Natural killer cell (primary cell): ENCODE results near the gene LAMTOR5. TPM values are rescaled to one million over a fixed set of nuclear protein-coding genes. Genes with fewer than 3 reads are reported as not detected.

ENCODE experiments used
- ATAC-seq, 3 donors: fragments of 150-1000 bp in 2 of 3; fragments of 200-7000 bp in 1 of 3; cut with Tn5 transposase; 1 replicate in 1 of 3; 2 replicates in 2 of 3; pipeline ENCODE4 v1.10.0; 2021; ENCODE audit warnings: mild to moderate bottlenecking in 2 of 3, moderate library complexity in 2 of 3
- DNase-seq, 2 donors: peaks; one replicate each; pipeline versions ENCODE4 v3.0.0 to v3.0.0-alpha.2; 2013 to 2021; ENCODE audit warnings: mixed read lengths in 1 of 2
- H3K27ac ChIP-seq: one replicate; pipeline ENCODE4 v1.5.1; 2013; ENCODE audit warnings: mild to moderate bottlenecking, low read length
- H3K27me3 ChIP-seq: one replicate; pipeline ENCODE4 v1.6.1; 2013; ENCODE audit warnings: low read length; ENCODE audit not compliant: control insufficient read depth, insufficient read depth
- H3K36me3 ChIP-seq: one replicate; pipeline ENCODE4 v1.6.1; 2013; ENCODE audit warnings: low read length; ENCODE audit not compliant: control insufficient read depth, insufficient read depth
- H3K4me1 ChIP-seq: one replicate; pipeline ENCODE4 v1.6.1; 2013; ENCODE audit warnings: low read length; ENCODE audit not compliant: control insufficient read depth, insufficient read depth
- H3K4me3 ChIP-seq: one replicate; pipeline ENCODE4 v1.5.1; 2013; ENCODE audit warnings: low read length
- H3K9me3 ChIP-seq: one replicate; pipeline ENCODE4 v1.6.1; 2013; ENCODE audit warnings: low read length; ENCODE audit not compliant: control insufficient read depth, insufficient read depth
- H3K27ac Mint-ChIP-seq, 2 donors: one replicate each; pipeline ENCODE4 v1.8.0; 2022; ENCODE audit warnings: mild to moderate bottlenecking in 2 of 2, mixed read lengths in 2 of 2, moderate library complexity in 1 of 2
- H3K27me3 Mint-ChIP-seq, 2 donors: one replicate each; pipeline ENCODE4 v1.8.0; 2022; ENCODE audit warnings: low read depth in 2 of 2, mixed read lengths in 2 of 2
- H3K36me3 Mint-ChIP-seq: one replicate; pipeline ENCODE4 v1.8.0; 2022; ENCODE audit warnings: mixed read lengths
- H3K4me1 Mint-ChIP-seq, 2 donors: one replicate each; pipeline ENCODE4 v1.8.0; 2022; ENCODE audit warnings: mixed read lengths in 2 of 2
- H3K4me3 Mint-ChIP-seq: one replicate; pipeline ENCODE4 v1.8.0; 2022; ENCODE audit warnings: mild to moderate bottlenecking, moderate library complexity, mixed read lengths
- H3K9me3 Mint-ChIP-seq, 2 donors: one replicate each; pipeline ENCODE4 v1.8.0; 2022; ENCODE audit warnings: mixed read lengths in 2 of 2
- WGBS: methylation state at CpG from one replicate; pipeline ENCODE4 v1.1.7; 2013; ENCODE audit warnings: missing lambda C conversion rate; ENCODE audit not compliant: insufficient coverage; 5-methylcytosine and 5-hydroxymethylcytosine counted together
- intact Hi-C: fragments of 100-400 bp; cut with micrococcal nuclease; formaldehyde crosslinking; loops from one replicate; pipeline ENCODE4 v1.14.2; 2022
- total RNA-seq, 4 donors: library from RNA; stranded (reverse); fragments of 120-200 nt in 1 of 4; gene quantifications; one replicate each; pipeline versions ENCODE4 v1.2.3 to v1.2.4, GENCODE V29; 2013 to 2022
- TF ChIP-seq, protein P1 (sequence below): fragments of 200-600 bp; IDR thresholded peaks from one replicate; pipeline ENCODE4 v1.8.0; 2022; ENCODE audit warnings: antibody characterized with exemption

Gene LAMTOR5
- total RNA-seq, 3 donors from 2014 or later (not counting 1 experiment from before 2014, with no cell fraction given), result 86.1 to 102 (median 90.4) TPM

- H3K4me1 ChIP-seq, result no peaks in the 10 kb centered on the region
Measured at GRCh38 chr1:110430901-110431300, 23.4 kb upstream of the LAMTOR5 start.

DNA sequence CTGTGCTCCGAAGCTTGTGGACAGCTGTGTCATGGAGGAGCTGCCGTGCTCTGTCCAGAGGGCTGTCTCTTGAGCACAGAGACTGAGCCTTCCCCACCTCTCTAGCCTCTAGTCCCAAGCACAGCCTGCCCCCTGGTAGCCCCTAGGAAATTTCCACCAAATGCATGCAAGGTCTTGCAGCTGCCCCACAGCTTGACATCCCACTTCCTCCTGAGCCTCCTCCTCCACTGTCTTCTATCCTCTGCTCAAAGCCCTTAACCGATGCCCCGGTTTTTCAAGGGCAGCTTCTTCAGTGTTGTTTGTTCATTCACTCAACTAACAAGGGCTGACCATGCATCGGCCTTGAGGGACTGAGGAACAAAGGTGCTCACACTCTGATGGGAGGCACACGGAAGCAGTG is 22.9 kb upstream of the LAMTOR5 start:
- no peak for DNase-seq
- WGBS, result 84% methylated on average over 6 of the region's 6 CpGs
- Mint-ChIP-seq H3K4me1 (peaks cover 0 to 3% of the 10 kb centered on the region in 2 donors), H3K27ac (no peak overlapping the region), H3K27me3 (peaks cover 17 to 18% of the 10 kb centered on the region in 2 donors), H3K4me3 (no peak overlapping the region), H3K9me3 (no peaks in the 10 kb centered on the region), H3K36me3 (no peaks in the 10 kb centered on the region)
- H3K36me3 ChIP-seq, result no peaks in the 10 kb centered on the region
- no peaks in the 10 kb centered on the region for H3K9me3 ChIP-seq
- no peaks in the 10 kb centered on the region for H3K27me3 ChIP-seq
- no peaks in the 10 kb centered on the region for H3K4me1 ChIP-seq
- H3K4me3 ChIP-seq, result no peak overlapping the region
- intact Hi-C loops, result no loop called here
- no peak for ATAC-seq
- TF ChIP-seq, protein P1, sequence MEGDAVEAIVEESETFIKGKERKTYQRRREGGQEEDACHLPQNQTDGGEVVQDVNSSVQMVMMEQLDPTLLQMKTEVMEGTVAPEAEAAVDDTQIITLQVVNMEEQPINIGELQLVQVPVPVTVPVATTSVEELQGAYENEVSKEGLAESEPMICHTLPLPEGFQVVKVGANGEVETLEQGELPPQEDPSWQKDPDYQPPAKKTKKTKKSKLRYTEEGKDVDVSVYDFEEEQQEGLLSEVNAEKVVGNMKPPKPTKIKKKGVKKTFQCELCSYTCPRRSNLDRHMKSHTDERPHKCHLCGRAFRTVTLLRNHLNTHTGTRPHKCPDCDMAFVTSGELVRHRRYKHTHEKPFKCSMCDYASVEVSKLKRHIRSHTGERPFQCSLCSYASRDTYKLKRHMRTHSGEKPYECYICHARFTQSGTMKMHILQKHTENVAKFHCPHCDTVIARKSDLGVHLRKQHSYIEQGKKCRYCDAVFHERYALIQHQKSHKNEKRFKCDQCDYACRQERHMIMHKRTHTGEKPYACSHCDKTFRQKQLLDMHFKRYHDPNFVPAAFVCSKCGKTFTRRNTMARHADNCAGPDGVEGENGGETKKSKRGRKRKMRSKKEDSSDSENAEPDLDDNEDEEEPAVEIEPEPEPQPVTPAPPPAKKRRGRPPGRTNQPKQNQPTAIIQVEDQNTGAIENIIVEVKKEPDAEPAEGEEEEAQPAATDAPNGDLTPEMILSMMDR, result no peak
- H3K27ac ChIP-seq, result no peak overlapping the region

More at GRCh38 chr1:110430901-110431300, 23.4 kb upstream of the LAMTOR5 start:
- intact Hi-C loops, result no loop called here
- DNase-seq, result no peak
- WGBS, result 78% methylated on average over 2 of the region's 4 CpGs
- no peaks in the 10 kb centered on the region for H3K27me3 ChIP-seq
- Mint-ChIP-seq H3K4me1 (peaks cover 0 to 3% of the 10 kb centered on the region in 2 donors), H3K4me3 (no peak overlapping the region), H3K36me3 (no peaks in the 10 kb centered on the region), H3K9me3 (no peaks in the 10 kb centered on the region), H3K27ac (no peak overlapping the region), H3K27me3 (peaks cover 13 to 17% of the 10 kb centered on the region in 2 donors)
- no peak overlapping the region for H3K4me3 ChIP-seq
- no peak for ATAC-seq
- no peak overlapping the region for H3K27ac ChIP-seq
- TF ChIP-seq, protein P1, result no peak
- no peaks in the 10 kb centered on the region for H3K9me3 ChIP-seq
- H3K36me3 ChIP-seq, result no peaks in the 10 kb centered on the region

- Mint-ChIP-seq H3K9me3 (no peaks in the 10 kb centered on the region), H3K36me3 (no peaks in the 10 kb centered on the region), H3K4me3 (no peak overlapping the region), H3K4me1 (peaks cover 0 to 3% of the 10 kb centered on the region in 2 donors), H3K27me3 (peaks cover 17 to 25% of the 10 kb centered on the region in 2 donors), H3K27ac (no peak overlapping the region)
- Histone ChIP-seq H3K4me1 (no peaks in the 10 kb centered on the region), H3K27ac (no peak overlapping the region), H3K4me3 (no peak overlapping the region), H3K36me3 (no peaks in the 10 kb centered on the region), H3K27me3 (no peaks in the 10 kb centered on the region), H3K9me3 (no peaks in the 10 kb centered on the region)
- intact Hi-C loops, result no loop called here
- TF ChIP-seq, protein P1, result no peak
- 74% methylated on average over 4 of the region's 4 CpGs for WGBS
- no peak for DNase-seq
- ATAC-seq, result no peak
Measured at GRCh38 chr1:110428946-110429345, 21.5 kb upstream of the LAMTOR5 start.

DNA sequence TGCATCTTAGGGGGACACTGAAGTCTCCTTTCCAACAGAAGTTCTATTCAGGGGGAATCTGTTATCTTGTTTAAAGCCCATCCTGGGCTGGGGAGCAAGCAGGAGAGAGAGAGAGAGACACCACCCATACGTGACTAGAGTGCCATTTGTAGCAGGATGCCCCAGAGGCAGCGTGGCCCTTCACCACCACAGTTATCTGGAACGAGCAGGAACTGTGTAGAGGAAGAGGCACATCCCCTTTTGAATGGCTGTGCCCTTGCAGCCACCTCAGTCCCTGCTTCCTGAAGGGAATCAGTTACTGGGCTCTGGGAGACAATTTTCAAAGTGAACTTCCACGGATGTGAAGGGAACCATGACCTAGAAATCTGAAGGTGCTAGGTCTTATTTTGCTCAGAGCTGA is 19.4 kb upstream of the LAMTOR5 start:
- no peak for DNase-seq
- Mint-ChIP-seq H3K27me3 (peaks cover 15 to 28% of the 10 kb centered on the region in 2 donors), H3K4me1 (peaks cover 0 to 3% of the 10 kb centered on the region in 2 donors), H3K36me3 (no peaks in the 10 kb centered on the region), H3K4me3 (no peak overlapping the region), H3K27ac (no peak overlapping the region), H3K9me3 (no peaks in the 10 kb centered on the region)
- Histone ChIP-seq H3K9me3 (no peaks in the 10 kb centered on the region), H3K36me3 (no peaks in the 10 kb centered on the region), H3K4me3 (no peak overlapping the region), H3K4me1 (no peaks in the 10 kb centered on the region), H3K27ac (no peak overlapping the region), H3K27me3 (no peaks in the 10 kb centered on the region)
- TF ChIP-seq, protein P1, result no peak
- WGBS, result 26% methylated on average over 4 of the region's 4 CpGs
- intact Hi-C loops, result no loop called here
- ATAC-seq, result no peak
